OCI-LY1 (cell line): ENCODE data around the gene FOXJ3.

ENCODE experiments used
- EZH2 ChIP-seq: fragments of 200-600 bp; sonication (generic), shearing (Covaris generic); IDR thresholded peaks from 2 replicates; pipeline ENCODE4 v1.8.0; 2017; ENCODE audit warnings: borderline replicate concordance, mixed run types, mild to moderate bottlenecking, antibody characterized with exemption, low read length, moderate library complexity, mixed read lengths
- TF ChIP-seq, protein P1 (sequence below): fragments of 200-600 bp; sonication (generic), shearing (Covaris generic); IDR thresholded peaks from 2 replicates; pipeline ENCODE4 v1.5.1; 2017; ENCODE audit warnings: mild to moderate bottlenecking, antibody characterized with exemption, low read length, moderate library complexity, mixed read lengths

DNA sequence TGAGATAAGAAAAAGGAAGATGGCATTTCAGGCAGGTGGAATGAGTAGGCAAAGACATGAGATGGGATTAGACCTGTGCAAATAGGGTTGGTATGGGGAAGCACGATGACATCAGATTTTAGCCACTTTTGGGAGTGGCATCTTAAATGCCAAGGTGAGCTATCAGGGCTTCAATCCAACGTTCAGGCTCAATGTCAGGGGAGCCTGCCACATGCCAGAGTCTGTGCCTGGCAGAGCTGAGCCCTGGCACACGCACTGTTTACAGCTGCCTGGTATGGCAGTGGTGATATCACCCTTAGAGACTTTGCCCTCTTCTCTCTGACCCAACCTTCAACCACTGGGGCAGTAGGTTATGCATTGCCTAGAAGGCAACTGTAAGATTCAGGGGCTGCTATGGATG, 182.9 kb downstream of the FOXJ3 start:
- TF ChIP-seq, protein P1, sequence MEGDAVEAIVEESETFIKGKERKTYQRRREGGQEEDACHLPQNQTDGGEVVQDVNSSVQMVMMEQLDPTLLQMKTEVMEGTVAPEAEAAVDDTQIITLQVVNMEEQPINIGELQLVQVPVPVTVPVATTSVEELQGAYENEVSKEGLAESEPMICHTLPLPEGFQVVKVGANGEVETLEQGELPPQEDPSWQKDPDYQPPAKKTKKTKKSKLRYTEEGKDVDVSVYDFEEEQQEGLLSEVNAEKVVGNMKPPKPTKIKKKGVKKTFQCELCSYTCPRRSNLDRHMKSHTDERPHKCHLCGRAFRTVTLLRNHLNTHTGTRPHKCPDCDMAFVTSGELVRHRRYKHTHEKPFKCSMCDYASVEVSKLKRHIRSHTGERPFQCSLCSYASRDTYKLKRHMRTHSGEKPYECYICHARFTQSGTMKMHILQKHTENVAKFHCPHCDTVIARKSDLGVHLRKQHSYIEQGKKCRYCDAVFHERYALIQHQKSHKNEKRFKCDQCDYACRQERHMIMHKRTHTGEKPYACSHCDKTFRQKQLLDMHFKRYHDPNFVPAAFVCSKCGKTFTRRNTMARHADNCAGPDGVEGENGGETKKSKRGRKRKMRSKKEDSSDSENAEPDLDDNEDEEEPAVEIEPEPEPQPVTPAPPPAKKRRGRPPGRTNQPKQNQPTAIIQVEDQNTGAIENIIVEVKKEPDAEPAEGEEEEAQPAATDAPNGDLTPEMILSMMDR: no peak
- no peak for TF ChIP-seq EZH2
